HepG2 (cell line): ENCODE data around the gene SPNS1. TPM values are rescaled to one million over a fixed set of nuclear protein-coding genes. Genes with fewer than 3 reads are reported as not detected.

ENCODE experiments used
- AHR ChIP-seq: IDR thresholded peaks from 2 replicates; pipeline ENCODE4 v1.6.1; 2018; ENCODE audit warnings: missing genetic modification reagents, missing compliant biosample characterization
- ARNT2 ChIP-seq: sonication (generic); formaldehyde crosslinking; IDR thresholded peaks from 2 replicates; pipeline ENCODE4 v1.8.0; 2022; ENCODE audit warnings: mild to moderate bottlenecking, low read depth, missing genetic modification reagents, moderate library complexity
- GMEB2 ChIP-seq: IDR thresholded peaks from 2 replicates; pipeline ENCODE4 v1.6.1; 2016; ENCODE audit warnings: missing biosample characterization, missing genetic modification reagents, low read depth
- KDM1A ChIP-seq: IDR thresholded peaks from 2 replicates; pipeline ENCODE4 v1.6.1; 2016; ENCODE audit warnings: missing compliant biosample characterization
- KMT2B ChIP-seq: IDR thresholded peaks from 2 replicates; pipeline ENCODE4 v1.6.1; 2016; ENCODE audit warnings: missing genetic modification reagents, missing compliant biosample characterization
- LCORL ChIP-seq, 2 experiments: fragments of 450-650 bp in 1 of 2; sonication (generic) in 1 of 2; formaldehyde crosslinking in 1 of 2; IDR thresholded peaks; 2 replicates each; pipeline versions ENCODE4 v1.5.0 to v1.6.1; 2017 to 2020; ENCODE audit warnings: antibody characterized with exemption in 1 of 2, missing genetic modification reagents in 1 of 2
- MAX ChIP-seq: IDR thresholded peaks from 2 replicates; pipeline ENCODE4 v1.6.1; 2012; ENCODE audit warnings: inconsistent platforms
- MED8 ChIP-seq: sonication (generic); formaldehyde crosslinking; IDR thresholded peaks from 2 replicates; pipeline ENCODE4 v1.8.1; 2023; ENCODE audit warnings: mild to moderate bottlenecking, missing genetic modification reagents; ENCODE audit not compliant: insufficient replicate concordance
- MYNN ChIP-seq: sonication (generic); formaldehyde crosslinking; IDR thresholded peaks from 2 replicates; pipeline ENCODE4 v1.4.0; 2020; ENCODE audit warnings: mild to moderate bottlenecking, low read depth, missing genetic modification reagents
- NFYB ChIP-seq: sonication (generic); formaldehyde crosslinking; IDR thresholded peaks from 2 replicates; pipeline ENCODE4 v1.4.0; 2020; ENCODE audit warnings: missing genetic modification reagents
- NR2C2 ChIP-seq: sonication (generic); formaldehyde crosslinking; IDR thresholded peaks from 2 replicates; pipeline ENCODE4 v1.4.0; 2020; ENCODE audit warnings: missing genetic modification reagents, mild to moderate bottlenecking, moderate library complexity, borderline replicate concordance
- PCBP2 ChIP-seq: fragments of 200-400 bp; formaldehyde crosslinking; optimal IDR thresholded peaks from 2 replicates; pipeline ENCODE3; 2018; ENCODE audit warnings: low read length, low read depth; ENCODE audit not compliant: poor library complexity, severe bottlenecking
- SNAI1 ChIP-seq: sonication (generic); formaldehyde crosslinking; IDR thresholded peaks from 2 replicates; pipeline ENCODE4 v1.5.0; 2020; ENCODE audit warnings: mild to moderate bottlenecking, missing genetic modification reagents, borderline replicate concordance
- TEAD3 ChIP-seq: optimal IDR thresholded peaks from 2 replicates; pipeline ENCODE3; 2016; ENCODE audit warnings: borderline replicate concordance
- YEATS2 ChIP-seq: sonication (generic); formaldehyde crosslinking; IDR thresholded peaks from 2 replicates; pipeline ENCODE4 v1.4.0; 2020; ENCODE audit warnings: missing genetic modification reagents, borderline replicate concordance
- ZBTB20 ChIP-seq: sonication (generic); formaldehyde crosslinking; IDR thresholded peaks from 2 replicates; pipeline ENCODE4 v1.8.1; 2023; ENCODE audit warnings: missing genetic modification reagents, low read depth, mild to moderate bottlenecking, borderline replicate concordance
- ZBTB7A ChIP-seq: sonication (generic); formaldehyde crosslinking; IDR thresholded peaks from 2 replicates; pipeline ENCODE4 v1.8.0; 2022; ENCODE audit warnings: mild to moderate bottlenecking, missing genetic modification reagents
- ZNF263 ChIP-seq: sonication (generic); formaldehyde crosslinking; IDR thresholded peaks from 2 replicates; pipeline ENCODE4 v1.4.0; 2020; ENCODE audit warnings: missing genetic modification reagents
- ZNF264 ChIP-seq: sonication (generic); formaldehyde crosslinking; IDR thresholded peaks from 2 replicates; pipeline ENCODE4 v1.4.0; 2020; ENCODE audit warnings: missing genetic modification reagents
- ZNF326 ChIP-seq: sonication (generic); formaldehyde crosslinking; IDR thresholded peaks from 2 replicates; pipeline ENCODE4 v1.4.0; 2020; ENCODE audit warnings: missing genetic modification reagents, borderline replicate concordance
- ZNF570 ChIP-seq: sonication (generic); formaldehyde crosslinking; IDR thresholded peaks from 2 replicates; pipeline ENCODE4 v1.4.0; 2020; ENCODE audit warnings: mild to moderate bottlenecking, missing genetic modification reagents, borderline replicate concordance
- ZNF766 ChIP-seq: sonication (generic); formaldehyde crosslinking; IDR thresholded peaks from 2 replicates; pipeline ENCODE4 v1.5.0; 2020; ENCODE audit warnings: missing genetic modification reagents, borderline replicate concordance
- ZSCAN22 ChIP-seq: sonication (generic); formaldehyde crosslinking; IDR thresholded peaks from 2 replicates; pipeline ENCODE4 v1.4.0; 2020; ENCODE audit warnings: mild to moderate bottlenecking, missing genetic modification reagents
- polyA plus RNA-seq, 8 experiments: library from polyadenylated mRNA; depleted of rRNA in 3 of 8; stranded (reverse) in 7 of 8; unstranded in 1 of 8; fragments of >200 nt; fragmentation: Illumina TruSeq in 4 of 8; extraction: Trizol in 4 of 8; gene quantifications; 2 replicates each; pipeline versions ENCODE4 v1.2.1 to v1.2.3, GENCODE V29; 2011 to 2016; ENCODE audit warnings: low read depth in 4 of 8, missing spikeins in 1 of 8, mixed read lengths in 1 of 8; ENCODE audit not compliant: insufficient read depth in 1 of 8
- total RNA-seq, 5 experiments: library from RNA; depleted of rRNA; stranded (reverse); fragments of >200 nt; fragmentation: Illumina TruSeq; extraction: Trizol; gene quantifications; 2 replicates each; pipeline ENCODE4 v1.2.3, GENCODE V29; 2016; ENCODE audit warnings: low read depth in 1 of 5
- TF ChIP-seq, protein P1 (sequence below): sonication (generic); IDR thresholded peaks from 2 replicates; pipeline ENCODE4 v1.6.1; 2016; ENCODE audit warnings: low read depth, borderline replicate concordance
- TF ChIP-seq, protein P2 (sequence below): sonication (generic); formaldehyde crosslinking; IDR thresholded peaks from 2 replicates; pipeline ENCODE4 v1.5.0; 2020; ENCODE audit warnings: mild to moderate bottlenecking, missing genetic modification reagents

The SPNS1 gene
- total and polyA plus RNA-seq, 2 of the 13 experiments (the other 11 are each of a cell fraction or from before 2014, with no cell fraction given): 25.6 to 38.8 TPM

GRCh38 chr16:28974437-28975157 is at the start of gene SPNS1 (continued):
- no peak for TF ChIP-seq PCBP2
- TF ChIP-seq ZNF766 (CRISPR knock-in tag): peak; percentile 96
- peak; percentile 96 for TF ChIP-seq MAX
- TF ChIP-seq ARNT2: peak; percentile 77
- TF ChIP-seq, protein P1, sequence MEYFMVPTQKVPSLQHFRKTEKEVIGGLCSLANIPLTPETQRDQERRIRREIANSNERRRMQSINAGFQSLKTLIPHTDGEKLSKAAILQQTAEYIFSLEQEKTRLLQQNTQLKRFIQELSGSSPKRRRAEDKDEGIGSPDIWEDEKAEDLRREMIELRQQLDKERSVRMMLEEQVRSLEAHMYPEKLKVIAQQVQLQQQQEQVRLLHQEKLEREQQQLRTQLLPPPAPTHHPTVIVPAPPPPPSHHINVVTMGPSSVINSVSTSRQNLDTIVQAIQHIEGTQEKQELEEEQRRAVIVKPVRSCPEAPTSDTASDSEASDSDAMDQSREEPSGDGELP: peak; percentile 92; the same call in 1 of the 2 replicates
- no peak for TF ChIP-seq ZNF570 (CRISPR knock-in tag)
- TF ChIP-seq ZBTB20 (CRISPR knock-in tag): peak; percentile 39
- TF ChIP-seq ZNF326: no peak
- TF ChIP-seq, protein P2, sequence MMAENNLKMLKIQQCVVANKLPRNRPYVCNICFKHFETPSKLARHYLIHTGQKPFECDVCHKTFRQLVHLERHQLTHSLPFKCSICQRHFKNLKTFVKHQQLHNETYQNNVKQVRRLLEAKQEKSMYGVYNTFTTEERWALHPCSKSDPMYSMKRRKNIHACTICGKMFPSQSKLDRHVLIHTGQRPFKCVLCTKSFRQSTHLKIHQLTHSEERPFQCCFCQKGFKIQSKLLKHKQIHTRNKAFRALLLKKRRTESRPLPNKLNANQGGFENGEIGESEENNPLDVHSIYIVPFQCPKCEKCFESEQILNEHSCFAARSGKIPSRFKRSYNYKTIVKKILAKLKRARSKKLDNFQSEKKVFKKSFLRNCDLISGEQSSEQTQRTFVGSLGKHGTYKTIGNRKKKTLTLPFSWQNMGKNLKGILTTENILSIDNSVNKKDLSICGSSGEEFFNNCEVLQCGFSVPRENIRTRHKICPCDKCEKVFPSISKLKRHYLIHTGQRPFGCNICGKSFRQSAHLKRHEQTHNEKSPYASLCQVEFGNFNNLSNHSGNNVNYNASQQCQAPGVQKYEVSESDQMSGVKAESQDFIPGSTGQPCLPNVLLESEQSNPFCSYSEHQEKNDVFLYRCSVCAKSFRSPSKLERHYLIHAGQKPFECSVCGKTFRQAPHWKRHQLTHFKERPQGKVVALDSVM (CRISPR knock-in tag): no peak
- TF ChIP-seq ZBTB7A: peak; percentile 78; the same call in 1 of the 2 replicates
- TF ChIP-seq LCORL (IDR thresholded peaks at IDR 0.05): 0 out of 2 replicates have a peak, but pooled peaks have one; percentile 21
- peak; percentile 76; the same call in 1 of the 2 replicates for TF ChIP-seq LCORL (CRISPR knock-in tag; IDR thresholded peaks at IDR 0.05)
- TF ChIP-seq MED8 (CRISPR knock-in tag): peak; percentile 90
- peak; percentile 99 for TF ChIP-seq YEATS2 (CRISPR knock-in tag)
- TF ChIP-seq MYNN (CRISPR knock-in tag): no peak
- TF ChIP-seq TEAD3 (CRISPR knock-in tag): peak; percentile 65
- TF ChIP-seq NR2C2: peak; percentile 94
- TF ChIP-seq ZSCAN22 (CRISPR knock-in tag): 0 out of 2 replicates have a peak, but pooled peaks have one; percentile 37
- 0 out of 2 replicates have a peak, but pooled peaks have one; percentile 84 for TF ChIP-seq AHR (CRISPR knock-in tag)
- peak; percentile 74; the same call in 1 of the 2 replicates for TF ChIP-seq ZNF263 (CRISPR knock-in tag)
- no peak; the same call in 1 of the 2 replicates for TF ChIP-seq GMEB2 (CRISPR knock-in tag)
- peak; percentile 93 for TF ChIP-seq SNAI1
- TF ChIP-seq NFYB (CRISPR knock-in tag): peak; percentile 75
- peak; percentile 95 for TF ChIP-seq ZNF264 (CRISPR knock-in tag)
- peak; percentile 91 for TF ChIP-seq KMT2B (CRISPR knock-in tag)
- TF ChIP-seq KDM1A: no peak; the same call in 1 of the 2 replicates
